T-helper 22 cell (primary cell): Measurements from ENCODE around the gene DOK6.

Experiments used
- DNase-seq: peaks from one replicate; pipeline ENCODE4 v3.0.0-alpha.2; 2020; ENCODE audit warnings: low read depth

The DOK6 gene

GRCh38 chr18:69752737-69753380, 352.2 kb downstream of the DOK6 start:
- no peak for DNase-seq

GRCh38 chr18:69754108-69754507, 353.4 kb downstream of the DOK6 start:
- DNase-seq: no peak

- no peak for DNase-seq
These were observed 354.4 kb downstream of the DOK6 start for GRCh38 chr18:69755041-69755440.

- DNase-seq: no peak
These were observed 355.3 kb downstream of the DOK6 start for GRCh38 chr18:69755856-69756496.

- DNase-seq: no peak
These were observed 357.0 kb downstream of the DOK6 start for GRCh38 chr18:69757733-69758132.

GRCh38 chr18:69758458-69758857, 357.8 kb downstream of the DOK6 start:
- DNase-seq: no peak

GRCh38 chr18:69759046-69759445, 358.4 kb downstream of the DOK6 start:
- no peak for DNase-seq

GRCh38 chr18:69763002-69763401, 362.3 kb downstream of the DOK6 start:
- DNase-seq: no peak

GRCh38 chr18:69763821-69764220, 363.1 kb downstream of the DOK6 start:
- no peak for DNase-seq

- no peak for DNase-seq
These were observed 369.6 kb downstream of the DOK6 start for GRCh38 chr18:69770238-69770637.

- DNase-seq: no peak
These were observed 374.1 kb downstream of the DOK6 start for GRCh38 chr18:69774831-69775230.

- DNase-seq: no peak
These were observed 376.6 kb downstream of the DOK6 start for GRCh38 chr18:69777248-69777647.

GRCh38 chr18:69778680-69779079, 378.0 kb downstream of the DOK6 start:
- DNase-seq: no peak

GRCh38 chr18:69780851-69781250, 380.2 kb downstream of the DOK6 start:
- no peak for DNase-seq

GRCh38 chr18:69784815-69785214, 384.1 kb downstream of the DOK6 start:
- DNase-seq: no peak

GRCh38 chr18:69785466-69785865, 384.8 kb downstream of the DOK6 start:
- no peak for DNase-seq

- no peak for DNase-seq
These were observed 385.7 kb downstream of the DOK6 start for GRCh38 chr18:69786427-69786826.

- no peak for DNase-seq
These were observed 387.3 kb downstream of the DOK6 start for GRCh38 chr18:69787825-69788547.

- DNase-seq: no peak
These were observed 389.1 kb downstream of the DOK6 start for GRCh38 chr18:69789794-69790193.

GRCh38 chr18:69790649-69791048, 390.0 kb downstream of the DOK6 start:
- DNase-seq: no peak

GRCh38 chr18:69795791-69796190, 395.1 kb downstream of the DOK6 start:
- DNase-seq: no peak

- DNase-seq: no peak
These were observed 404.3 kb downstream of the DOK6 start for GRCh38 chr18:69804776-69805501.

- no peak for DNase-seq
These were observed 407.7 kb downstream of the DOK6 start for GRCh38 chr18:69808399-69808798.
